PC-3 (cell line): ENCODE data around the gene TSHZ2. TPM values are rescaled to one million over a fixed set of nuclear protein-coding genes. Genes with fewer than 3 reads are reported as not detected.
"Not testable (repeated sequence)": the region's sequence is repeated elsewhere in the genome, so short reads cannot be mapped to it uniquely, and the experiment has no call there.

Source experiments
- ATAC-seq: fragments of 200-7000 bp; cut with Tn5 transposase; 2 replicates; pipeline ENCODE4 v1.9.1; 2020; ENCODE audit warnings: mild to moderate bottlenecking, moderate library complexity
- BruUV-seq: library from RNA; stranded (reverse); fragments of 400-500 nt; replicated peaks from 2 replicates; lab custom pipeline; 2021; lab: Mats Ljungman, UMichigan
- CTCF ChIA-PET: fragments of 300-600 bp; sonication (Branson Sonifier 250); formaldehyde crosslinking; loops from one replicate; lab custom pipeline; 2022; ENCODE audit warnings: antibody characterized with exemption; lab: Charles Lee
- POLR2A ChIA-PET: fragments of 300-600 bp; sonication (Branson Sonifier 250); formaldehyde crosslinking; loops from one replicate; lab custom pipeline; 2022; ENCODE audit warnings: antibody characterized with exemption; ENCODE audit not compliant: unreplicated experiment; lab: Charles Lee
- DNase-seq: peaks from one replicate; pipeline ENCODE4 v3.0.0-alpha.2; 2015
- H2AFZ ChIP-seq: fragments of 300-600 bp; sonication (generic); 2 replicates; pipeline ENCODE4 v1.6.0; 2016; ENCODE audit warnings: antibody characterized with exemption, low read length
- H3F3A ChIP-seq: fragments of 300-600 bp; sonication (generic); one replicate; pipeline ENCODE4 v1.6.0; 2017; ENCODE audit warnings: antibody characterized with exemption, low read length, control low read depth, mild to moderate bottlenecking; ENCODE audit not compliant: unreplicated experiment
- H3K27ac ChIP-seq: fragments of 300-600 bp; sonication (generic); 2 replicates; pipeline ENCODE4 v1.5.1; 2016; ENCODE audit warnings: mild to moderate bottlenecking, low read length
- H3K27me3 ChIP-seq: fragments of 300-600 bp; sonication (generic); 2 replicates; pipeline ENCODE4 v1.6.1; 2016; ENCODE audit warnings: low read length, mixed read lengths
- H3K36me3 ChIP-seq: fragments of 300-600 bp; sonication (generic); 2 replicates; pipeline ENCODE4 v1.6.1; 2016; ENCODE audit warnings: low read depth, mixed run types, low read length, mixed read lengths
- H3K4me1 ChIP-seq: fragments of 300-600 bp; sonication (generic); 2 replicates; pipeline ENCODE4 v1.5.1; 2016; ENCODE audit warnings: low read length; ENCODE audit not compliant: insufficient read depth
- H3K4me2 ChIP-seq: fragments of 300-600 bp; sonication (generic); 2 replicates; pipeline ENCODE4 v1.6.0; 2016; ENCODE audit warnings: low read length
- H3K4me3 ChIP-seq: fragments of 300-600 bp; sonication (generic); 2 replicates; pipeline ENCODE4 v1.5.1; 2016; ENCODE audit warnings: mild to moderate bottlenecking, low read length, mixed read lengths
- H3K79me2 ChIP-seq: fragments of 300-600 bp; sonication (generic); 2 replicates; pipeline ENCODE4 v1.6.1; 2017; ENCODE audit warnings: low read length, mixed read lengths
- H3K9ac ChIP-seq: fragments of 300-600 bp; sonication (generic); 2 replicates; pipeline ENCODE4 v1.6.0; 2016; ENCODE audit warnings: mild to moderate bottlenecking, low read length
- H3K9me2 ChIP-seq: fragments of 300-600 bp; sonication (generic); replicated peaks from 2 replicates; pipeline ENCODE4 v1.6.1; 2016; ENCODE audit warnings: mixed run types, low read length, mixed read lengths
- H3K9me3 ChIP-seq: fragments of 300-600 bp; sonication (generic); 2 replicates; pipeline ENCODE4 v1.6.1; 2016; ENCODE audit warnings: low read length, mixed read lengths
- H4K20me1 ChIP-seq: fragments of 300-600 bp; sonication (generic); 2 replicates; pipeline ENCODE4 v1.6.1; 2016; ENCODE audit warnings: low read length, mixed read lengths
- CTCF ChIP-seq: fragments of 300-600 bp; sonication (generic); conservative IDR thresholded peaks from 2 replicates; pipeline ENCODE4 v1.5.1; 2017; ENCODE audit warnings: antibody characterized with exemption, low read depth, mild to moderate bottlenecking, low read length
- EZH2 ChIP-seq: fragments of 300-600 bp; sonication (generic); IDR thresholded peaks from one replicate; pipeline ENCODE4 v1.6.1; 2017; ENCODE audit warnings: antibody characterized with exemption, mild to moderate bottlenecking, low read length; ENCODE audit not compliant: unreplicated experiment
- EZH2phosphoT487 ChIP-seq: fragments of 300-600 bp; sonication (generic); IDR thresholded peaks from 2 replicates; pipeline ENCODE4 v1.6.1; 2018; ENCODE audit warnings: mild to moderate bottlenecking, antibody characterized with exemption, low read length, borderline replicate concordance
- intact Hi-C: fragments of 100-400 bp; cut with micrococcal nuclease; formaldehyde crosslinking; loops from 2 replicates; pipeline ENCODE4 v1.9.0; 2023
- total RNA-seq: library from RNA; depleted of rRNA; stranded (reverse); fragments of >200 nt; gene quantifications from 2 replicates; pipeline ENCODE4 v1.2.3, GENCODE V29; 2014

The TSHZ2 gene
- total RNA-seq, 1 experiment from 2014 or later = not detected

GRCh38 chr20:53468587-53468986 lies 496.4 kb downstream of the TSHZ2 start:
- no peaks in the 10 kb centered on the region for H3K4me1 ChIP-seq
- H3K27me3 ChIP-seq = no peaks in the 10 kb centered on the region
- ChIA-PET CTCF (no interaction called here), POLR2A (no interaction called here)
- no peak overlapping the region for H2AFZ ChIP-seq
- BruUV-seq = no TSS peak
- H4K20me1 ChIP-seq = no peaks in the 10 kb centered on the region
- no peaks in the 10 kb centered on the region for H3K9me2 ChIP-seq
- no peak for TF ChIP-seq EZH2phosphoT487
- TF ChIP-seq CTCF = no peak
- no peaks in the 10 kb centered on the region for H3K79me2 ChIP-seq
- intact Hi-C loops = no loop called here
- no peak overlapping the region for H3K4me3 ChIP-seq
- no peak overlapping the region for H3K9ac ChIP-seq
- ATAC-seq (no peak), DNase-seq (no peak)
- H3K27ac ChIP-seq = no peak overlapping the region
- no peaks in the 10 kb centered on the region for H3F3A ChIP-seq
- H3K36me3 ChIP-seq = no peaks in the 10 kb centered on the region
- H3K4me2 ChIP-seq = no peak overlapping the region
- H3K9me3 ChIP-seq = no peaks in the 10 kb centered on the region

GRCh38 chr20:53472859-53473258 lies 500.7 kb downstream of the TSHZ2 start:
- H3K9me2 ChIP-seq, H2AFZ ChIP-seq, H3K9me3 ChIP-seq, H3K4me2 ChIP-seq, H3K4me3 ChIP-seq, H4K20me1 ChIP-seq, intact Hi-C loops, H3K9ac ChIP-seq, H3K27me3 ChIP-seq, POLR2A ChIA-PET, BruUV-seq, CTCF ChIA-PET, DNase-seq, H3K27ac ChIP-seq, H3K79me2 ChIP-seq, H3K4me1 ChIP-seq, H3F3A ChIP-seq, ATAC-seq, H3K36me3 ChIP-seq: not testable (repeated sequence)

- ATAC-seq (no peak), DNase-seq (no peak)
- no peaks in the 10 kb centered on the region for H4K20me1 ChIP-seq
- H3K36me3 ChIP-seq = no peaks in the 10 kb centered on the region
- H2AFZ ChIP-seq = no peak overlapping the region
- no peak overlapping the region for H3K4me2 ChIP-seq
- no TSS peak for BruUV-seq
- intact Hi-C loops = no loop called here
- H3K9me2 ChIP-seq = no peaks in the 10 kb centered on the region
- no peaks in the 10 kb centered on the region for H3K4me1 ChIP-seq
- H3K27me3 ChIP-seq = no peaks in the 10 kb centered on the region
- H3K4me3 ChIP-seq = no peak overlapping the region
- no peak overlapping the region for H3K9ac ChIP-seq
- H3K27ac ChIP-seq = no peak overlapping the region
- TF ChIP-seq EZH2phosphoT487 (no peak), CTCF (no peak), EZH2 (no peak)
- CTCF ChIA-PET = no interaction called here
- H3K9me3 ChIP-seq = no peaks in the 10 kb centered on the region
- H3F3A ChIP-seq = no peaks in the 10 kb centered on the region
- POLR2A ChIA-PET = no interaction called here
- H3K79me2 ChIP-seq = no peaks in the 10 kb centered on the region
Measured at GRCh38 chr20:53480913-53481312, 508.8 kb downstream of the TSHZ2 start.
